ENCODE results near the gene PRKACB.

The PRKACB gene

GRCh38 chr1:84199257-84199656, 55.2 kb downstream of the PRKACB start:
- no peaks in the 10 kb centered on the region for H3K9me3 ChIP-seq
- intact Hi-C loops (cut with DNase I; ENCODE audit: low total_unique reads) = no loop called here
- no peak overlapping the region for H3K4me3 ChIP-seq
- peaks cover 18 to 21% (median 19%) of the 10 kb centered on the region in 3 donors for H3K36me3 ChIP-seq
- no peaks in the 10 kb centered on the region for H3K4me1 ChIP-seq
- no peaks in the 10 kb centered on the region for H3K27me3 ChIP-seq
- no peak for TF ChIP-seq CTCF (IDR thresholded peaks at IDR 0.05)
- H3K27ac ChIP-seq = no peak overlapping the region
- DNase-seq = no peak

- H3K27ac ChIP-seq = no peak overlapping the region
- H3K36me3 ChIP-seq = peaks cover 25 to 34% (median 31%) of the 10 kb centered on the region in 3 donors
- no peaks in the 10 kb centered on the region for H3K27me3 ChIP-seq
- no peaks in the 10 kb centered on the region for H3K4me1 ChIP-seq
- no peak overlapping the region for H3K4me3 ChIP-seq
- no peaks in the 10 kb centered on the region for H3K9me3 ChIP-seq
- intact Hi-C loops (cut with DNase I; ENCODE audit: low total_unique reads) = no loop called here
- no peak for DNase-seq
- no peak for TF ChIP-seq CTCF (IDR thresholded peaks at IDR 0.05)
Observed at GRCh38 chr1:84202126-84202525, 58.1 kb downstream of the PRKACB start.

DNA sequence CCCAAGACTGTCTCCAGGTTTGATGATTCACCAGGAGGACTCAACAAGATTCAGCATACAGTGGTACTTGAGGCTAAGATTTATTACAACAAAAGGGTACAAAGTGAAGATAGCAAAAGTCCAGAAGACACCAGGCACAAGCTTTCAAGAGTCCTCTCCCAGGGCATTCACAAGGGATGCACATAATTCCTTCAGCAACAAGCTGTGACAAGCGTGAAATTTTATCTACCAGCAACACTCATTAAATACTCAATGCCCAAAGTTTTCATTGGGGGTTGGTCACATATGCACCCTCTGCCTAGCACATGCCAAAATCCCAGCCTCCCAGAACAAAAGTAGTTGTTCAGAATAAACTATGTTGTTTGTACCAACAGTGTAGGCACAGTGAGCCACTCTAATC, 62.3 kb downstream of the PRKACB start:
- H3K27me3 ChIP-seq = no peaks in the 10 kb centered on the region
- H3K4me1 ChIP-seq = no peaks in the 10 kb centered on the region
- H3K4me3 ChIP-seq = no peak overlapping the region
- DNase-seq = no peak
- peaks cover 12 to 16% (median 12%) of the 10 kb centered on the region in 3 donors for H3K36me3 ChIP-seq
- no peak overlapping the region for H3K27ac ChIP-seq
- no peaks in the 10 kb centered on the region for H3K9me3 ChIP-seq
- TF ChIP-seq CTCF (IDR thresholded peaks at IDR 0.05) = no peak
- intact Hi-C loops (cut with DNase I; ENCODE audit: low total_unique reads) = no loop called here

DNA sequence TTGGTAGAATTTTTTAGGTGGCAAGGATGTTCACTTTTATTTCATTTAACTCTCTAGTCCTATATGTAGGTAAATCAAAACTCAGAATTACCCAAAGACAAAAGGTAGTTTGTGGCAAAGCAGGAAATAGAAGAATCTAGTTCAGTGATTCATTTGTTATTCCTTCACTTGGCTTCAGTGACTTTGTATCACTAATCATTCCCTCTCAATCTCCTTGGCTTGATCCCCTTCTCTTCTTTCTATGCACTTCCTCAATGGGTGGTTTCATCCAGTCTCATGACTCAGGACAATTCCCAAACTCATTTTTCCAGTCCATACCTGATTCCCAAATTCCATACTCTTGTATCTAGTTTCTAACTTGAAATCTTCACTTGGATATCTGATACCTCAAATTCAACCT, 64.9 kb downstream of the PRKACB start:
- Histone ChIP-seq H3K4me3 (no peak overlapping the region), H3K36me3 (peaks cover 12 to 16% (median 12%) of the 10 kb centered on the region in 3 donors), H3K4me1 (no peaks in the 10 kb centered on the region), H3K27ac (no peak overlapping the region), H3K9me3 (no peaks in the 10 kb centered on the region), H3K27me3 (no peaks in the 10 kb centered on the region)
- no peak for TF ChIP-seq CTCF (IDR thresholded peaks at IDR 0.05)
- intact Hi-C loops (cut with DNase I; ENCODE audit: low total_unique reads) = no loop called here
- DNase-seq = no peak

- intact Hi-C loops (cut with DNase I; ENCODE audit: low total_unique reads) = no loop called here
- Histone ChIP-seq H3K27ac (no peak overlapping the region), H3K27me3 (no peaks in the 10 kb centered on the region), H3K4me3 (no peak overlapping the region), H3K4me1 (no peaks in the 10 kb centered on the region), H3K9me3 (peaks cover 0 to 4% (median 0%) of the 10 kb centered on the region in 3 donors), H3K36me3 (peaks cover 2 to 4% (median 3%) of the 10 kb centered on the region in 3 donors)
- no peak for TF ChIP-seq CTCF (IDR thresholded peaks at IDR 0.05)
- DNase-seq = no peak
Observed at GRCh38 chr1:84214115-84214956, 70.3 kb downstream of the PRKACB start.
